ENCODE measurements around the gene FNDC3A. TPM values are rescaled to one million over a fixed set of nuclear protein-coding genes. Genes with fewer than 3 reads are reported as not detected.

FNDC3A gene
- total RNA-seq, 1 donor from 2014 or later: 34.6 TPM

GRCh38 chr13:49213539-49213938, 237.8 kb downstream of the FNDC3A start:
- intact Hi-C loops (cut with micrococcal nuclease): no loop called here

- intact Hi-C loops (cut with micrococcal nuclease): loop anchor here (2.0 kb wide), 1 partner anchor 13 kb away; no protein-coding TSS in a partner anchor
These were observed 238.5 kb downstream of the FNDC3A start for GRCh38 chr13:49213997-49214916.

GRCh38 chr13:49214917-49215376, 239.2 kb downstream of the FNDC3A start:
- intact Hi-C loops (cut with micrococcal nuclease): loop anchor here (1.0 to 2.0 kb wide), 2 partner anchors 14 to 32 kb away; partner anchors contain the start of gene CDADC1

GRCh38 chr13:49216334-49216733, 240.6 kb downstream of the FNDC3A start:
- intact Hi-C loops (cut with micrococcal nuclease): no loop called here

- intact Hi-C loops (cut with micrococcal nuclease): no loop called here
These were observed 242.3 kb downstream of the FNDC3A start for GRCh38 chr13:49217962-49218492.

GRCh38 chr13:49218493-49219051, 242.9 kb downstream of the FNDC3A start:
- intact Hi-C loops (cut with micrococcal nuclease): no loop called here

GRCh38 chr13:49219647-49220035, 243.9 kb downstream of the FNDC3A start:
- intact Hi-C loops (cut with micrococcal nuclease): loop anchor here (2.0 kb wide), 1 partner anchor 27 kb away; the partner anchor contains the start of gene CDADC1

GRCh38 chr13:49220036-49220855, 244.5 kb downstream of the FNDC3A start, which contains the start of gene MLNR:
Gene MLNR, plus strand, starts transcription at chr13:49220338. Its CDS starts 0 bp downstream, at chr13:49220338.
- intact Hi-C loops (cut with micrococcal nuclease): loop anchor here (2.0 kb wide), 1 partner anchor 27 kb away; the partner anchor contains the start of gene CDADC1

GRCh38 chr13:49220856-49221589, 245.3 kb downstream of the FNDC3A start:
- intact Hi-C loops (cut with micrococcal nuclease): loop anchor here (2.0 kb wide), 1 partner anchor 26 kb away; the partner anchor contains the start of gene CDADC1

GRCh38 chr13:49221590-49221965, 245.9 kb downstream of the FNDC3A start:
- intact Hi-C loops (cut with micrococcal nuclease): loop anchor here (2.0 kb wide), 1 partner anchor 25 kb away; the partner anchor contains the start of gene CDADC1

- intact Hi-C loops (cut with micrococcal nuclease): no loop called here
These were observed 249.7 kb downstream of the FNDC3A start for GRCh38 chr13:49225223-49226042.

- intact Hi-C loops (cut with micrococcal nuclease): no loop called here
These were observed 250.9 kb downstream of the FNDC3A start for GRCh38 chr13:49226613-49227012.

GRCh38 chr13:49234741-49235140, 259.0 kb downstream of the FNDC3A start:
- intact Hi-C loops (cut with micrococcal nuclease): no loop called here

- intact Hi-C loops (cut with micrococcal nuclease): no loop called here
These were observed 260.2 kb downstream of the FNDC3A start for GRCh38 chr13:49235856-49236431.

- intact Hi-C loops (cut with micrococcal nuclease): no loop called here
These were observed 262.9 kb downstream of the FNDC3A start for GRCh38 chr13:49238621-49239020.

GRCh38 chr13:49240017-49240416, 264.3 kb downstream of the FNDC3A start:
- intact Hi-C loops (cut with micrococcal nuclease): loop anchor here (1.0 to 10.0 kb wide), 6 partner anchors 41 to 1145 kb away; partner anchors contain the start of genes MED4 and SPRYD7

GRCh38 chr13:49241296-49241695, 265.6 kb downstream of the FNDC3A start:
- intact Hi-C loops (cut with micrococcal nuclease): loop anchor here (10.0 kb wide), 4 partner anchors 694 to 1146 kb away; partner anchors contain the start of genes MED4 and SPRYD7

GRCh38 chr13:49245101-49245500, 269.4 kb downstream of the FNDC3A start:
- intact Hi-C loops (cut with micrococcal nuclease): loop anchor here (5.0 to 10.0 kb wide), 6 partner anchors 447 to 1208 kb away; partner anchors contain the start of genes EBPL, MED4, NUDT15 and SPRYD7
